ENCODE measurements around the gene GJA4.

GRCh38 chr1:34803770-34804169, 11.0 kb downstream of the GJA4 start:
- TF ChIP-seq CTCF (IDR thresholded peaks at IDR 0.05; ENCODE audit: low read depth, low read length) (no peak), MAX (IDR thresholded peaks at IDR 0.05; ENCODE audit: low read depth, low read length) (no peak), POLR2A (IDR thresholded peaks at IDR 0.05; ENCODE audit: extremely low read depth, insufficient read length) (no peak), MYC (IDR thresholded peaks at IDR 0.05; ENCODE audit: low read depth, low read length) (no peak)

All from NB4 (cell line).